HG03354 (cell line): ENCODE results near the gene PPA2.
"Not testable (repeated sequence)": the region's sequence is repeated elsewhere in the genome, so short reads cannot be mapped to it uniquely, and the experiment has no call there.

Experiments used
- ATAC-seq: cut with Tn5 transposase; IDR thresholded peaks from one replicate; pipeline ENCODE4 v1.9.1; 2021; ENCODE audit warnings: mild to moderate bottlenecking; ENCODE audit not compliant: unreplicated experiment, poor library complexity, severe bottlenecking

The PPA2 gene

DNA sequence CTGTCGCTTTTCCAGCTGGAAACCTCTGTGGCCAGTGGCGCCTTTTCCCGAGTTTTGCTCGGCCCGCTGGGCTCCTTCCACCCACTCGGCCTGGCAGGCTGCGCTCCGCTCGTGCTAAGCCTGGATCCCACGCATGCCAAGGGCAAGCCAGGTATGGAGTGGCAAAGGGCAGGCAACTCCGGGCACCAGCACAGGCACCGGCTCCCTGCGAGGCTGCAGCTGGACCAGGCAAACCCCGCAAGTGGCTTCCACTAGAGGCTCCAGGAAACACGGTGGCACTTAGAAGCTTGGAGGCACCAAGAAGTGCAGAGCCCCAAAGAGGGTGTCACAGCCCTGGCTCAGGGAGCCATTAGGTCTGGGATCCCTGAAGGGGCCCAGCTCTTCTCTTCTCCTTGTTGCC lies 59.5 kb downstream of the PPA2 start:
- no peak for ATAC-seq

DNA sequence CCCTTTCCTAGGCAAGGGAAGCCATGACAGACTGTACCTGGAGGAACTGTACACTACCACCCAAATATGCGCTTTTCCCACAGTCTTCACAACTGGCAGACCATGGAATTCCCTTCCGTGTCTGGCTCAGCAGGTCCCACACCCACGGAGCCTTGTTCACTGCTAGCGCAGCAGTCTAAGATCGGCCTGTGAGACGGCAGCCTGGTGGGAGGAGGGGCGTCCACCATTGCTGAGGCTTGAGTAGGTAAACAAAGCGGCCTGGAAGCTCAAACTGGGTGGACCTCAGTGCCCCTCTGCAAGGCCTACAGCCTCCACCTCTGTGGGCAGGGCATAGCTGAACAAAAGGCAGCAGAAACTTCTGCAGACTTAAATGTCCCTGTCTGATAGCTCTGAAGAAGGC lies 64.7 kb downstream of the PPA2 start:
- not testable (repeated sequence) for ATAC-seq

DNA sequence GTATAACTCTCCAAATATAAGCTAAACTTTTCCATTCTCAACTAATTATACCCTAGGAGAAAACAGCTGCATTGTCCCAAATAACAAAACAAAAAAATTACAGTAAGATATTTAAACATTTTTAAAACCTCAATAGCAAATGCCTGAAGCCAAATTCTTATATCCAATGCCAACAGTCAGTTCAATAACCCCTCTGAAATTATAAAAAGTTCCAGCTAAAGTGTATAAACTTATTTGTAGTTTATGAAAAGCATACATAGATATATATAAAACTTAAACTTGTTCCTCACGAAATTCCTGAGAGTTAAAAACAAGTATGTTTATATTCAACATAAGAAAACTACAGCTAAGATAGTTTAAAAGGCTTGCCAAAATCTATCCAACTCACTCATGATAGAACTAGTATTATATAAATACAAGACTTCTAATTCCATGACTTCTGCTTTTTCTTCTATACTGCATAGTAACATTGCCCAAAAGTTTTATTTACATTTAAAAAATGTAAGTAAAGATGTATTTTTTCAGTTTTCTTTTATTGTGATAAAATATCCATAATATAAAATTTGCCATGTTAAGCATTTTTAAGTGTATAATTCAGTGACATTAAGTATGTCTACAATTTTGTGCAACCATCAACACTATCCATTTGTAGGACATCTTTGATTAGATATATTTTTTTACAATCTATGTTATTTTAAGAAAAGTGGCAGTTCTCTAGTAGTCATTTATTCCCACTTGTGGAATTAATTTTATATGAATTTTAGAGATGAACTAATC lies 72.8 kb downstream of the PPA2 start:
- ATAC-seq, result no peak

DNA sequence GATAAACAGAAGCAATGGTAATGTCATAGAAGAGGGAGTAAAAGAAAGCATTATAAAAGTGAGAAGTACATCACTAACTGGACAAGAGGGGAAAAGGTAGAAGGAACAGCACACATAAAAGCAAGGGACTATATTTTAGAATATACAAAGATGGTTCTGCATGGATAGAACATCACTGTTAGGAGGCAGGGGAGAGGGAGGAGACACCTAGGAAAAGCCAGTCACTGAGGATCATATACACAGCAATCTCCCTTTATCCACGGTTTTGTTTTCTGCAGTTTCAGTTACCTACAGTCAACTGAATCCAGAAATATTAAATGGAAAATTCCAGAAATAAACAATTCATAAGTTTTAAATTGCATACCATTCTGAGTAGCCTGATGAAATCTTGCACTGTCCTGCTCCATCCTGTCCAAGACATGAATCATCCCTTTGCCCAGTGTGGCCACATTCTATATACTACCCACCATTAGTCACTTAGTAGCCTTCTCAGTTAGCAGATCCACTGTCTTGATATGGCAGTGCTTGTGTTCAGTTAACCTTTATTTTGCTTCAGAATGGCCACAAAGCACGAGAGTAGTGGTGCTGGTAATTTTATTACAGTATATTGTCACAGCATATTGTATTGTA lies 74.2 kb downstream of the PPA2 start:
- no peak for ATAC-seq

GRCh38 chr4:105392858-105393257 lies 81.0 kb downstream of the PPA2 start:
- ATAC-seq, result no peak

DNA sequence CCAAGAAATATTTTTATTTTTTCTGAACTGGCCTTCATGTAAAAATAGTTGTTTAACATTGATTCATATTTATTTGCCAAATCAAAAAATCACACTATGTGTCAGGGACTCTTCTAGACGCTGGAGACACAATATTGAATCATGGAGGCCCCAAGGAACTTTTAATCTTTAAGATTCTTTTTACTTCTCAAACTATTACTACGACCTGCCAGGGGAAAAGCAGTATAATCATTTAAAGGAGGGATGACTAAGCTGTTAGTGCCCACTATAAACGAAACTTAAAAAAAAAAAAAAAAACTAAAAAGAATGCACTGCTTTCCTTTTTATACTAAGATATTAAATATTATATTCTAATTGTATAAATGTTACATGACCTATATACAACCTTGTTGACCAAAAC lies 84.7 kb downstream of the PPA2 start:
- ATAC-seq, result no peak

DNA sequence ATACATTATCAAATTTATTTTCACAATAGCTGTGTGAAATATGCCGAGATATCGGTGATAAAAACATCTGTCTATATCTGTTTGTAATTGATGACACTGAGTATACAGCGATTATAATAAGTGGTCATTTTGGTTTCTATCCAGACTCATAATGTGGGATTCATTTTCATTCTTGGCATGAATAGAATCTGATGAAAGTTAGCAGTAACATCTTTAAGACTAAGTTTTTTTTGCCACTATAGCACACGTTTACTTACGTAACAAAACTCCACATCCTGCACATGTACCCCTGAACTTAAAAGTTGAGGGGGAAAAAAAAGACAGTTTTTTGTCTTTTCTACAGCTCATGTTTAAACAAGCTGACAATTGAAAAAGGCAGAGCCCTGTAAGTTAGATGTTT lies 86.4 kb downstream of the PPA2 start:
- ATAC-seq, result no peak

GRCh38 chr4:105386012-105386411 lies 87.8 kb downstream of the PPA2 start:
- ATAC-seq, result no peak

- no peak for ATAC-seq
These were observed 99.8 kb downstream of the PPA2 start for GRCh38 chr4:105374071-105374470.

- ATAC-seq, result no peak
These were observed 100.5 kb downstream of the PPA2 start for GRCh38 chr4:105373324-105373723.

GRCh38 chr4:105369988-105370387 lies 103.9 kb downstream of the PPA2 start:
- no peak for ATAC-seq

DNA sequence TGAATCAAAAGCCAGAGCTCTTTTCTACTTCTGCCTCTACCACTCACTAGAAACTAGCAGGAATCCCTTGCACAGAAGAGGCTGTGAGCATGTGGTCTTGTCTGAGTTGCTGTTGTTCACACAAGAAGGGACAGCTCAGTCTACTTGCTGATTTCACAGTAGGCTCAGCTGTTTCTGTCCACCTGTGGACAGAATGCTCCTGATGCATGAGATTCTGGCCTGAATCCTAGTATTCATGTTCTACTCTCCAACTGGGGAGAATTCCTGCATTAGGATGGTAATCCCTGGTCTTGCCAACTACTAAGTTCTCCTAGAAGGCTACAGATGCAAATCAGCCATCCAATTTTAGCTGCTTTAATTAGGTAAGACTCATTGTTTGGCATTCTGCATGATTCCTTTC lies 112.8 kb downstream of the PPA2 start:
- no peak for ATAC-seq

GRCh38 chr4:105357258-105357980 lies 116.4 kb downstream of the PPA2 start:
- no peak for ATAC-seq

DNA sequence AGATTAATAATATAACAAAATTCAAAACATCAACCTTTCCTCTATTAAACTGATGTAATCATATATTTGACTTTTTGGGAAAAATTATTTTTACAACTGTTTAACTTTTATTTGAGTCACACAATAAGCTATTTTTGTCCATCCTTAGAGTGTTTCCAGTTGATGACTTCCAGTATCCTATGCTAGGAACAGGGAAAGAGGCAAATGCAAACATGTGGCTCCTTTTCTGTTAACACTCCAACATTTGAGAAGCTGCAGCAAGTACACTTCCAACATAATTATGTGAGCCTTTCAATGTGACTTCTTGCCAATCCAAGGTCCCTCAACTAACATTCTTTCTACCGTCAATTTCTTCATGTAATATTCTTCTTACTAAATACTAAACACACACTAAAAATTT lies 117.7 kb downstream of the PPA2 start:
- no peak for ATAC-seq

GRCh38 chr4:105352826-105353225 lies 121.0 kb downstream of the PPA2 start:
- ATAC-seq, result peak; percentile 81

- no peak for ATAC-seq
These were observed 122.0 kb downstream of the PPA2 start for GRCh38 chr4:105351861-105352260.

DNA sequence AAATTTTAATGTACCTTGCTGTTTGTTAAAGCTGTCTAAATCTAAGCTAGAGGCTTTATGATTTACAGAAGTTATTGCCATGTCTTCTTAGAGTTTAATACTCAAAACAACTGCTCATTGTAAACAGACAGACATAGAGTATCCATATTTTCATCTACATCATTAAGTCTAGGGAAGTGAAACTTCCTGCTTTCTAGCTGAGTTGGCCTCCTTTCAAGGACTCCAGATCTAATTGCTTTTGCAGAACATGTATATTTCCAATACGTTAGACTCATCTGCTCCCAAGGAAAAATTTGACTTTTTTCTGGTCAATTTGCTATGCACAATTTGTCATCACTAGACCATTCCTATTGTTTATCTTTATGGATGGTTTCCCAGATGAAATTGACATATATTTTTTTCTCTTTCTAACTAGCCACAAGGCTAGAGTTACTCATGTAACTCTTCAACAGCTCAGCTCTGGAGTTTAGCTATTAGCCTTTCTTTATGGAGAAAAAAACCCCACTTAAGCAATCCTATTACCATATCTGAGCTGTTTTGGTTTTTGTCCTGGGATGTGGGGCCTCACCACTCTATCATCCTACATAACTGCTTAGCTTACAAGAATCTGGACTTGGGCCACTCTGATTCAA lies 122.9 kb downstream of the PPA2 start:
- no peak for ATAC-seq

- no peak for ATAC-seq
These were observed 125.1 kb downstream of the PPA2 start for GRCh38 chr4:105348719-105349118.

DNA sequence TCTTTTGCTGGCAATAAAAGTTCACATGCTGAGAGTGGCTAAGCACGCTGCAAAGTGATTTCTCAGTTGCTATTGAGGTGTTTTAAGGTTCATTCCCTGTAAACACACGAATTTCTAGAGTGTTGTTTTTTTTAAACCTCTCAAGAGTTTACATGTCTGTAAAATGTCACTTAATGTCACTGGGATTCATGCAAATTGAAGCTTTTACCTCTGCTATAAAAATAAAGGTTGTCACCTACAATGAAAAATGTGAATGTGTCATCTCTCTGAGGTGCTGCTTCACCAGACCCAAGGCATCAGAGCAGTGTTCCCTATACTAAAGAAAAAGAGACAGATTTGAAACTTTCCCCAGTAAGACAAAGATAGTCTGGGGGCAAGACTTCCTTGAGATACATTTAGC lies 127.0 kb downstream of the PPA2 start:
- no peak for ATAC-seq

- no peak for ATAC-seq
These were observed 128.0 kb downstream of the PPA2 start for GRCh38 chr4:105345838-105346237.
